ENCODE results near the gene ARL16.
A peak's percentile ranks its signal among the peaks of the same experiment; 100 is the strongest.

ARL16 gene

GRCh38 chr17:81672504-81672903 lies 11.1 kb downstream of the ARL16 start:
- no peak for TF ChIP-seq GABPA (IDR thresholded peaks at IDR 0.05; ENCODE audit: low read depth)
- no peaks in the 10 kb centered on the region for H3K27me3 ChIP-seq (ENCODE audit: insufficient read depth, poor library complexity, severe bottlenecking)
- H3K27ac ChIP-seq (replicated peaks), result no peak overlapping the region
- no peak overlapping the region for H3K4me3 ChIP-seq (replicated peaks; ENCODE audit: insufficient read depth, low read length)
- DNase-seq (ENCODE audit: low read depth in 1 of 2, low spot score in 1 of 2), result no peak

GRCh38 chr17:81667754-81668153 lies 15.8 kb downstream of the ARL16 start:
- TF ChIP-seq, protein P1, sequence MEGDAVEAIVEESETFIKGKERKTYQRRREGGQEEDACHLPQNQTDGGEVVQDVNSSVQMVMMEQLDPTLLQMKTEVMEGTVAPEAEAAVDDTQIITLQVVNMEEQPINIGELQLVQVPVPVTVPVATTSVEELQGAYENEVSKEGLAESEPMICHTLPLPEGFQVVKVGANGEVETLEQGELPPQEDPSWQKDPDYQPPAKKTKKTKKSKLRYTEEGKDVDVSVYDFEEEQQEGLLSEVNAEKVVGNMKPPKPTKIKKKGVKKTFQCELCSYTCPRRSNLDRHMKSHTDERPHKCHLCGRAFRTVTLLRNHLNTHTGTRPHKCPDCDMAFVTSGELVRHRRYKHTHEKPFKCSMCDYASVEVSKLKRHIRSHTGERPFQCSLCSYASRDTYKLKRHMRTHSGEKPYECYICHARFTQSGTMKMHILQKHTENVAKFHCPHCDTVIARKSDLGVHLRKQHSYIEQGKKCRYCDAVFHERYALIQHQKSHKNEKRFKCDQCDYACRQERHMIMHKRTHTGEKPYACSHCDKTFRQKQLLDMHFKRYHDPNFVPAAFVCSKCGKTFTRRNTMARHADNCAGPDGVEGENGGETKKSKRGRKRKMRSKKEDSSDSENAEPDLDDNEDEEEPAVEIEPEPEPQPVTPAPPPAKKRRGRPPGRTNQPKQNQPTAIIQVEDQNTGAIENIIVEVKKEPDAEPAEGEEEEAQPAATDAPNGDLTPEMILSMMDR (IDR thresholded peaks at IDR 0.05; ENCODE audit: insufficient read depth, low read length), result peak; percentile 40
- no peak for TF ChIP-seq GABPA (IDR thresholded peaks at IDR 0.05; ENCODE audit: low read depth)
- Histone ChIP-seq H3K27me3 (ENCODE audit: insufficient read depth, poor library complexity, severe bottlenecking) (no peaks in the 10 kb centered on the region), H3K4me3 (replicated peaks; ENCODE audit: insufficient read depth, low read length) (peak overlapping the region; percentile 49), H3K27ac (replicated peaks) (peak overlapping the region; percentile 93)
- DNase-seq (ENCODE audit: low read depth in 1 of 2, low spot score in 1 of 2), result peak; percentile 35 to 82

GRCh38 chr17:81666342-81667191 lies 17.0 kb downstream of the ARL16 start, which contains the start of the genes CCDC137 and OXLD1:
CCDC137 (plus strand) TSS chr17:81666737; CDS start chr17:81666767, 30 bp downstream.
OXLD1 (minus strand) TSS chr17:81666605; CDS start chr17:81666577, 28 bp downstream.
- DNase-seq (ENCODE audit: low read depth in 1 of 2, low spot score in 1 of 2), result peak; percentile 97 to 99
- TF ChIP-seq GABPA (IDR thresholded peaks at IDR 0.05; ENCODE audit: low read depth), result peak; percentile 94
- TF ChIP-seq SPI1 (IDR thresholded peaks at IDR 0.05; ENCODE audit: borderline replicate concordance, low read depth), result peak; percentile 97
- TF ChIP-seq POLR2AphosphoS5 (IDR thresholded peaks at IDR 0.05; ENCODE audit: low read depth), result peak; percentile 97
- TF ChIP-seq REST (IDR thresholded peaks at IDR 0.05; ENCODE audit: insufficient replicate concordance, low read depth), result peak; percentile 55
- TF ChIP-seq, protein P1 (IDR thresholded peaks at IDR 0.05; ENCODE audit: insufficient read depth, low read length), result no peak

DNA sequence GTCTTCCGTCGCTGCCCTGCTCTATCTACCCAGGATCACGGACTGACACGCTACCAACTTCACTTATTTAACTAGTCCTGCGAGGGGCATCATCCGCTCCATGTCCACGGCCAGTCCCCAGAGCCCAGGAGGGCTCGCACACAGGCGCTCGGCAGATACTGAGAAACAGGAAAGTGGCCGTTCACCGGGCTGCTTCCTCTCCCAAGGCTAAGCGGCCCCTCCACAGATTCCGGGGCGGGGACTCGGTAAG lies 17.6 kb downstream of the ARL16 start:
- peak in 1 of 2 experiments; percentile 45 for DNase-seq (ENCODE audit: low read depth in 1 of 2, low spot score in 1 of 2)

More at GRCh38 chr17:81666342-81667191, 17.0 kb downstream of the ARL16 start, which contains the start of the genes CCDC137 and OXLD1:
- H3K27ac ChIP-seq (replicated peaks), result peak within 1 kb of the TSS; percentile 93
- no peaks in the 10 kb centered on the region for H3K27me3 ChIP-seq (ENCODE audit: insufficient read depth, poor library complexity, severe bottlenecking)
- H3K4me3 ChIP-seq (replicated peaks; ENCODE audit: insufficient read depth, low read length), result peak within 1 kb of the TSS; percentile 93

More for the DNA sequence above, 17.6 kb downstream of the ARL16 start:
- H3K27me3 ChIP-seq (ENCODE audit: insufficient read depth, poor library complexity, severe bottlenecking), result no peaks in the 10 kb centered on the region
- peak overlapping the region; percentile 93 for H3K27ac ChIP-seq (replicated peaks)
- no peak; the same call in 1 of the 2 replicates for TF ChIP-seq POLR2AphosphoS5 (IDR thresholded peaks at IDR 0.05; ENCODE audit: low read depth)
- no peak for TF ChIP-seq REST (IDR thresholded peaks at IDR 0.05; ENCODE audit: insufficient replicate concordance, low read depth)
- TF ChIP-seq SPI1 (IDR thresholded peaks at IDR 0.05; ENCODE audit: borderline replicate concordance, low read depth), result no peak
- no peak for TF ChIP-seq GABPA (IDR thresholded peaks at IDR 0.05; ENCODE audit: low read depth)
- TF ChIP-seq, protein P1 (IDR thresholded peaks at IDR 0.05; ENCODE audit: insufficient read depth, low read length), result no peak
- H3K4me3 ChIP-seq (replicated peaks; ENCODE audit: insufficient read depth, low read length), result peak overlapping the region; percentile 93

All from HL-60 (cell line).